Chondrocyte (in vitro differentiated cells): ENCODE results near the gene DFFB. TPM values are rescaled to one million over a fixed set of nuclear protein-coding genes. Genes with fewer than 3 reads are reported as not detected.

Experiments used
- DNase-seq: peaks from one replicate; pipeline ENCODE4 v3.0.0; 2021; ENCODE audit warnings: mixed read lengths, low spot score
- H3K27ac Mint-ChIP-seq: one replicate; pipeline ENCODE4 v1.8.0; 2021; ENCODE audit warnings: mild to moderate bottlenecking, moderate library complexity, mixed read lengths; ENCODE audit not compliant: unreplicated experiment
- H3K27me3 Mint-ChIP-seq: 2 replicates; pipeline ENCODE4 v1.8.0; 2021; ENCODE audit warnings: low read depth, mixed read lengths
- H3K36me3 Mint-ChIP-seq: 2 replicates; pipeline ENCODE4 v1.8.0; 2021; ENCODE audit warnings: low read depth, mixed read lengths
- H3K4me1 Mint-ChIP-seq: 2 replicates; pipeline ENCODE4 v1.8.0; 2021; ENCODE audit warnings: low read depth, mild to moderate bottlenecking, mixed read lengths
- H3K4me3 Mint-ChIP-seq: one replicate; pipeline ENCODE4 v1.8.0; 2021; ENCODE audit warnings: mild to moderate bottlenecking, moderate library complexity, mixed read lengths; ENCODE audit not compliant: unreplicated experiment
- H3K9me3 Mint-ChIP-seq: 2 replicates; pipeline ENCODE4 v1.8.0; 2021; ENCODE audit warnings: low read depth, mixed read lengths
- total RNA-seq: library from RNA; stranded (reverse); gene quantifications from 3 replicates; pipeline ENCODE4 v1.2.1, GENCODE V29; 2021
- TF ChIP-seq, protein P1 (sequence below): fragments of 200-600 bp; sonication (generic); IDR thresholded peaks from 2 replicates; pipeline ENCODE4 v1.5.0; 2021; ENCODE audit warnings: antibody characterized with exemption, mild to moderate bottlenecking, moderate library complexity

The DFFB gene
- total RNA-seq, 1 donor from 2014 or later, result 8.2 TPM

- Mint-ChIP-seq H3K27me3 (no peaks in the 10 kb centered on the region), H3K27ac (no peak overlapping the region), H3K9me3 (no peaks in the 10 kb centered on the region), H3K4me1 (no peaks in the 10 kb centered on the region), H3K36me3 (peaks cover 49% of the 10 kb centered on the region), H3K4me3 (no peak overlapping the region)
- TF ChIP-seq, protein P1, sequence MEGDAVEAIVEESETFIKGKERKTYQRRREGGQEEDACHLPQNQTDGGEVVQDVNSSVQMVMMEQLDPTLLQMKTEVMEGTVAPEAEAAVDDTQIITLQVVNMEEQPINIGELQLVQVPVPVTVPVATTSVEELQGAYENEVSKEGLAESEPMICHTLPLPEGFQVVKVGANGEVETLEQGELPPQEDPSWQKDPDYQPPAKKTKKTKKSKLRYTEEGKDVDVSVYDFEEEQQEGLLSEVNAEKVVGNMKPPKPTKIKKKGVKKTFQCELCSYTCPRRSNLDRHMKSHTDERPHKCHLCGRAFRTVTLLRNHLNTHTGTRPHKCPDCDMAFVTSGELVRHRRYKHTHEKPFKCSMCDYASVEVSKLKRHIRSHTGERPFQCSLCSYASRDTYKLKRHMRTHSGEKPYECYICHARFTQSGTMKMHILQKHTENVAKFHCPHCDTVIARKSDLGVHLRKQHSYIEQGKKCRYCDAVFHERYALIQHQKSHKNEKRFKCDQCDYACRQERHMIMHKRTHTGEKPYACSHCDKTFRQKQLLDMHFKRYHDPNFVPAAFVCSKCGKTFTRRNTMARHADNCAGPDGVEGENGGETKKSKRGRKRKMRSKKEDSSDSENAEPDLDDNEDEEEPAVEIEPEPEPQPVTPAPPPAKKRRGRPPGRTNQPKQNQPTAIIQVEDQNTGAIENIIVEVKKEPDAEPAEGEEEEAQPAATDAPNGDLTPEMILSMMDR, result no peak
- no peak for DNase-seq
Measured at GRCh38 chr1:3837685-3838084, 19.6 kb upstream of the DFFB start.

GRCh38 chr1:3838788-3839187 is 18.5 kb upstream of the DFFB start:
- TF ChIP-seq, protein P1, result no peak
- no peaks in the 10 kb centered on the region for H3K9me3 Mint-ChIP-seq
- no peak for DNase-seq
- H3K27ac Mint-ChIP-seq, result no peak overlapping the region
- no peaks in the 10 kb centered on the region for H3K4me1 Mint-ChIP-seq
- no peaks in the 10 kb centered on the region for H3K27me3 Mint-ChIP-seq
- no peak overlapping the region for H3K4me3 Mint-ChIP-seq
- peaks cover 46% of the 10 kb centered on the region for H3K36me3 Mint-ChIP-seq

- H3K36me3 Mint-ChIP-seq, result peaks cover 44% of the 10 kb centered on the region
- H3K27me3 Mint-ChIP-seq, result no peaks in the 10 kb centered on the region
- no peak overlapping the region for H3K27ac Mint-ChIP-seq
- no peaks in the 10 kb centered on the region for H3K9me3 Mint-ChIP-seq
- DNase-seq, result no peak
- H3K4me3 Mint-ChIP-seq, result no peak overlapping the region
- no peaks in the 10 kb centered on the region for H3K4me1 Mint-ChIP-seq
- TF ChIP-seq, protein P1, result no peak
Measured at GRCh38 chr1:3841491-3841890, 15.8 kb upstream of the DFFB start.

- H3K27ac Mint-ChIP-seq, result no peak overlapping the region
- DNase-seq, result no peak
- TF ChIP-seq, protein P1, result no peak
- H3K4me1 Mint-ChIP-seq, result no peaks in the 10 kb centered on the region
- H3K9me3 Mint-ChIP-seq, result no peaks in the 10 kb centered on the region
- no peaks in the 10 kb centered on the region for H3K27me3 Mint-ChIP-seq
- no peak overlapping the region for H3K4me3 Mint-ChIP-seq
- peaks cover 42% of the 10 kb centered on the region for H3K36me3 Mint-ChIP-seq
Measured at GRCh38 chr1:3842912-3843311, 14.4 kb upstream of the DFFB start.

GRCh38 chr1:3846541-3846940 is 10.7 kb upstream of the DFFB start:
- DNase-seq, result no peak
- Mint-ChIP-seq H3K36me3 (peaks cover 26% of the 10 kb centered on the region), H3K27me3 (no peaks in the 10 kb centered on the region), H3K4me1 (no peaks in the 10 kb centered on the region), H3K4me3 (no peak overlapping the region), H3K9me3 (no peaks in the 10 kb centered on the region), H3K27ac (no peak overlapping the region)
- TF ChIP-seq, protein P1, result no peak
